Measurements from ENCODE around the gene SLC8A1.
A peak's percentile ranks its signal among the peaks of the same experiment; 100 is the strongest.

Gene SLC8A1

GRCh38 chr2:40128796-40129195 is 323.1 kb downstream of the SLC8A1 start:
- DNase-seq: no peak

- DNase-seq: no peak
Observed at GRCh38 chr2:40127890-40128557, 323.9 kb downstream of the SLC8A1 start.

GRCh38 chr2:40127146-40127545 is 324.7 kb downstream of the SLC8A1 start:
- DNase-seq: no peak

GRCh38 chr2:40126006-40126405 is 325.9 kb downstream of the SLC8A1 start:
- no peak for DNase-seq

GRCh38 chr2:40123746-40124145 is 328.1 kb downstream of the SLC8A1 start:
- DNase-seq: peak; percentile 13

GRCh38 chr2:40123326-40123725 is 328.6 kb downstream of the SLC8A1 start:
- DNase-seq: peak; percentile 11

- DNase-seq: no peak
Observed at GRCh38 chr2:40120957-40121356, 330.9 kb downstream of the SLC8A1 start.

- peak; percentile 94 for DNase-seq
Observed at GRCh38 chr2:40120026-40120425, 331.9 kb downstream of the SLC8A1 start.

GRCh38 chr2:40118622-40119021 is 333.3 kb downstream of the SLC8A1 start:
- DNase-seq: peak; percentile 25

GRCh38 chr2:40115894-40116293 is 336.0 kb downstream of the SLC8A1 start:
- DNase-seq: no peak

- no peak for DNase-seq
Observed at GRCh38 chr2:40115348-40115747, 336.5 kb downstream of the SLC8A1 start.

- no peak for DNase-seq
Observed at GRCh38 chr2:40113997-40114396, 337.9 kb downstream of the SLC8A1 start.

GRCh38 chr2:40113272-40113968 is 338.5 kb downstream of the SLC8A1 start:
- DNase-seq: no peak

- DNase-seq: no peak
Observed at GRCh38 chr2:40109381-40109780, 342.5 kb downstream of the SLC8A1 start.

GRCh38 chr2:40108851-40109250 is 343.0 kb downstream of the SLC8A1 start:
- no peak for DNase-seq

- no peak for DNase-seq
Observed at GRCh38 chr2:40106061-40106460, 345.8 kb downstream of the SLC8A1 start.

GRCh38 chr2:40105593-40105992 is 346.3 kb downstream of the SLC8A1 start:
- no peak for DNase-seq

GRCh38 chr2:40103590-40103989 is 348.3 kb downstream of the SLC8A1 start:
- no peak for DNase-seq

- no peak for DNase-seq
Observed at GRCh38 chr2:40103163-40103562, 348.7 kb downstream of the SLC8A1 start.

- DNase-seq: no peak
Observed at GRCh38 chr2:40102447-40102846, 349.4 kb downstream of the SLC8A1 start.

- DNase-seq: no peak
Observed at GRCh38 chr2:40101131-40101575, 350.7 kb downstream of the SLC8A1 start.

- no peak for DNase-seq
Observed at GRCh38 chr2:40100676-40101075, 351.2 kb downstream of the SLC8A1 start.

- no peak for DNase-seq
Observed at GRCh38 chr2:40098786-40099470, 353.0 kb downstream of the SLC8A1 start.
